GM12873 (cell line): ENCODE data around the gene ATG9A.

ENCODE experiments used
- CTCF ChIP-seq: IDR thresholded peaks from 2 replicates; pipeline ENCODE4 v1.5.1; 2012; ENCODE audit warnings: low read depth, mild to moderate bottlenecking, moderate library complexity, low read length, control low read depth; ENCODE audit not compliant: insufficient read depth; ENCODE audit errors: missing control alignments

The ATG9A gene

DNA sequence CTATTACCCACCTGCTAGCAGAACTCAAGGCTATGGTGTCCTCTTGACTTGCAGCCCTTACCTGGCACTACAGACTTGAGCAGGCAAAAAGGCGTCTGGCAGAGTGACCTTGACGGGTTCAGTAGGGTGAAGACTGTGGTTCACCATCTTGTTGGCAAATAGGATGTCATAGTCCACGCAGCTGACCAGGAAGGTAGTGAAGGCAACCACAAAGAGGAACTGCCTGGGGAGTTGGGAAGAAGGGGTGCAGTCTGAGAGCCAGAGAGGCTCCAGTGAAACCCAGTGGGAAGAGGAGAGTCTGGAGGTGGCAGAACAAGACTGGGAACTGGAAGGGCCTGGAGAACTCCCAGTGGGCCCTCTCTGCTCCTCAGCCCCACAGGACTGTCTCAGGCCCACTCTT lies 4.1 kb downstream of the ATG9A start:
- TF ChIP-seq CTCF, result no peak

GRCh38 chr2:219223831-219224610 lies 5.4 kb downstream of the ATG9A start:
- TF ChIP-seq CTCF, result no peak

DNA sequence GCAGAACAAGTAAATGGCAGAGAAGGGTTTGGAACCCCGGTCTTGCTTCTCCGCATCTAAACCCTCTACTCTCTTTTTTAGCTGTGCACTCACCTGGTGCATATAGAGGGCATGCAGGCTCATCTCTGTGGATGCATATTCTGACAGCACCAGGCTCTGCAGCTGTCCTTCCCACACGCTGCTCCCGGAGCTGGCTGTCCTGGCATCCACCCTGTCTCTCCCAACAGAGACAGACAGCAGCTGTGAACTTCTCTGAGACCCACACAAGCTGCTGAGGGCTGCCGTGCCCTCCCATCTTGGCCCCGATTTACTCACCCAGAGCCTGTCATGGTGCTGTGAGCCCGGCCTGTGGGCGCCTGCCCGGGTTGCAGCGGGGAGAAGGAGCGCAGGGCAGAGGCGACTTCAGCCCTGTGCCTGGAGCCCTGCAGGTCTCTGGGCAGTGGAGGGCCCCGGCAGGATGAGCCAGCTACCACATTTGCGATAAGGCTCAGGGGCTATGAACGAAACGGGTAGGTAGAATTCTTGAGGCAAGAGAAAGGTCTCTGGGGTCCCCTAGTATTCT lies 7.4 kb downstream of the ATG9A start:
- TF ChIP-seq CTCF, result no peak

GRCh38 chr2:219220652-219221402 lies 8.6 kb downstream of the ATG9A start:
- TF ChIP-seq CTCF, result no peak

GRCh38 chr2:219219784-219220532 lies 9.5 kb downstream of the ATG9A start:
- TF ChIP-seq CTCF, result no peak

DNA sequence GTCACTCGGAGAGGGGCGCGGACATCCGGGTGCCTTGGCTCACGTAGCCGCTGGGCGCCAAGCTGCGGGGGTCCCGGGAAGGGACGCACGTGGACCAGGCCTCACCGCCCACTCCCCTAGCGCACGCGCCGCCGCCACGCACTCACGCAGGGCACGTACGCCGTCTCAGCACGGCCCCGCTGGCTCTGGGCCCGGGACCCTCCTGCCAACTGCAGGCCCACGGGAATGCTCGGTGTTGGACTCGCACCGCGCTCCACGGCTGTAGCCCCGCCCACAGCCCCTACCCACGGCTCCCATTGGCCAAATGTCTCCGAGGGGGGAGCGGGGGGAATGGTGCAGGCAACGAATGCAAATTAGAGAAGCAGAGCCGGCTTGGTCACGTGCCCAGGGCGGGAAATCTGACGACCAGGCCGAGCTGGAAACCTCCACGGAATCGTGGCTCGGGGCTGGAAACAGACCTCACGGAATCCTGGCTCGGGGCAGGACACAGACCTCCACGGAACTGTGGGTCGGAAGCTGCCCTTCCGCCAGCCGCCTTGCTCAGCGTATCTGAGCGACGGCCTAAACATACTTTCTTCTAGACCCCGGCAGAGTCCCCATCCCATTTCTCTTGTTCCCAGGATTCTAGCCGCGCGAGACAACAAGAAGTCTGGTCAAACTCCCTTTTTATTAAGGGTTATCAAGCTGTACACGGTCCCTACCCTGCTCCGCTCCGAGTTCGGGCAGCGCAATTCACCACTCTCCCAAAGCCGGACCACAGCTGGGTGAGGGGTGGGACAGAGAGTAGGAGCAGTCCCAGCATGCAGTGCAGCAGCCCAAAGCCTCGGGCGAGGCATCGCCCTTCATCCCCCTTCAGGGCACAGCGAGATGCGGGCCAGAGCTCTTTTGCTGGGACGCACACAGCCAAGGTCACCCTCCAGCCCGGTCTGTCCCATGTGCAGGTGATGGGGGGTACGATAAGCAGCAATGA lies 10.4 kb downstream of the ATG9A start, which contains the start of gene ABCB6:
Gene ABCB6 (minus strand): TSS at position 227 of the 970 bp plus-strand sequence. CDS start 285 bp downstream, outside the sequence.
- TF ChIP-seq CTCF, result no peak
